ENCODE data around the gene ZNF564. TPM values are rescaled to one million over a fixed set of nuclear protein-coding genes. Genes with fewer than 3 reads are reported as not detected.
A peak's percentile ranks its signal among the peaks of the same experiment; 100 is the strongest.
"Not testable (repeated sequence)": the region's sequence is repeated elsewhere in the genome, so short reads cannot be mapped to it uniquely, and the experiment has no call there.

Gene ZNF564
- total RNA-seq, 1 donor from 2014 or later: 7.0 TPM

DNA sequence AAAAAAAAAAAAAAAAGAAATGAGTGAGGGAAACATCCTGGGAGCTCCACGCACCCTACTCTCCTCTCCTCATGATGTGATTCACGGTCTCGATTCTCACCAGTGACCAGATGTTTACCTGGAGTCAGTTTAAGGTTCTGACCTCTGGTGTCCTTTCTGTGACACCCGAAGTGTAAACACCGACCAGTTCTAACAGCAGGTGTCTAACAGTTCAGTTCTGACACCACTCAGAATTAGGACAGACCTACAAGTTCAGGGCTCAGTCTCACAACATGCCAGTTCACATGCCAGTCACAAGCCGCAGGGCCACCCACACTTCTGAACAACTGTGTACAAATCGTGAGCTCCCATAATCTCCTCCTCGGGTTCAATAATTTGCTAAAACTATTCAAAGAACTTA is 6.0 kb downstream of the ZNF564 start:
- intact Hi-C loops (cut with micrococcal nuclease): no loop called here
- no peak for DNase-seq
- peaks cover 75% of the 10 kb centered on the region for H3K36me3 Mint-ChIP-seq (ENCODE audit: low read depth)
- H3K4me3 Mint-ChIP-seq: no peak overlapping the region
- peaks cover 31% of the 10 kb centered on the region for H3K9me3 Mint-ChIP-seq
- peaks cover 27% of the 10 kb centered on the region for H3K4me1 Mint-ChIP-seq
- H3K27ac Mint-ChIP-seq: no peak overlapping the region
- H3K27me3 Mint-ChIP-seq: no peaks in the 10 kb centered on the region

DNA sequence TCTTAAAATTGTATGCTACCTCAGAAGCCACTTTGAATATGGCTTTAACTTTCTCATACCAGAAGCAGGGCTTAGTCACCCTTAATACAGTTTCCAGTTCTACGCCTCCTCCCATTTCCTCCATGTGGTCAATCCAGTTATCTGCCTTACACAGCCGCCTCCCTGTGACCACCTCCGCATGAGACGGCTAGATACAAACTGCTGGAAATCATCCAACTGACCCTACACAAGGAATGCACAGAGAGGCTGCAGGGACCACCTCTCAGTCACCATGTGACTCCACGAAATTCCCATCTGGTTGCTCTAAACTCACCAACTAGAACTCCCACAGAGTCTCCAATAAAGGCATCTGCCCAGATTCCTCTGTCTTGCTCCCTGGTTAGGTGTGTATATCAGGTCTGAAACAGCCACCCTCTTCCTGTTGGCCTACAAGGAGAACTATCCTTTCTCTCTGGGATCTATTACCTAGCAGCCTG is 6.8 kb downstream of the ZNF564 start:
- Mint-ChIP-seq H3K36me3 (ENCODE audit: low read depth) (peaks cover 80% of the 10 kb centered on the region), H3K27ac (no peak overlapping the region)

DNA sequence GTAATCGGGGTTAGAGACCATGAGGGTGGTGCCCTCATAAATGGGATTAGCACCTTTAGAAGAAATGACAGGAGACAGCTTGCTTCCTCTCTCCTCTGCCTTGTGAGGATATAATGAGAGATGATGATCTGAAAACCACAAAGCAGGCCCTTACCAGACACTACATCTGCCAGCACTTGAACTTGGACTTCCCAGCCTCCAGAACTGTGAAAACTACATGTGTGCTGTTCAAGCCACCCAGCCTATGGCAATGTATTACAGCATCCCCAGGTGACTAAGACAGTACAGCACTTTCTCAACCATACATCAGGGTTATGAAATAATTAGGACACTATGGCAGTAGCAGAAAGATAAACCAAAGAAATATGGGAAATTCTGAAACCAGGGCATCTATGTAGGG is 7.4 kb downstream of the ZNF564 start:
- no peak for DNase-seq
- H3K9me3 Mint-ChIP-seq: peaks cover 27% of the 10 kb centered on the region
- H3K4me1 Mint-ChIP-seq: peaks cover 19% of the 10 kb centered on the region
- no peak overlapping the region for H3K27ac Mint-ChIP-seq
- no peak overlapping the region for H3K4me3 Mint-ChIP-seq
- H3K27me3 Mint-ChIP-seq: no peaks in the 10 kb centered on the region
- peaks cover 77% of the 10 kb centered on the region for H3K36me3 Mint-ChIP-seq (ENCODE audit: low read depth)
- intact Hi-C loops (cut with micrococcal nuclease): no loop called here

More for the DNA sequence above, 6.8 kb downstream of the ZNF564 start:
- intact Hi-C loops (cut with micrococcal nuclease): no loop called here
- Mint-ChIP-seq H3K4me3 (no peak overlapping the region), H3K4me1 (peaks cover 23% of the 10 kb centered on the region), H3K9me3 (peaks cover 31% of the 10 kb centered on the region), H3K27me3 (no peaks in the 10 kb centered on the region)
- no peak for DNase-seq

DNA sequence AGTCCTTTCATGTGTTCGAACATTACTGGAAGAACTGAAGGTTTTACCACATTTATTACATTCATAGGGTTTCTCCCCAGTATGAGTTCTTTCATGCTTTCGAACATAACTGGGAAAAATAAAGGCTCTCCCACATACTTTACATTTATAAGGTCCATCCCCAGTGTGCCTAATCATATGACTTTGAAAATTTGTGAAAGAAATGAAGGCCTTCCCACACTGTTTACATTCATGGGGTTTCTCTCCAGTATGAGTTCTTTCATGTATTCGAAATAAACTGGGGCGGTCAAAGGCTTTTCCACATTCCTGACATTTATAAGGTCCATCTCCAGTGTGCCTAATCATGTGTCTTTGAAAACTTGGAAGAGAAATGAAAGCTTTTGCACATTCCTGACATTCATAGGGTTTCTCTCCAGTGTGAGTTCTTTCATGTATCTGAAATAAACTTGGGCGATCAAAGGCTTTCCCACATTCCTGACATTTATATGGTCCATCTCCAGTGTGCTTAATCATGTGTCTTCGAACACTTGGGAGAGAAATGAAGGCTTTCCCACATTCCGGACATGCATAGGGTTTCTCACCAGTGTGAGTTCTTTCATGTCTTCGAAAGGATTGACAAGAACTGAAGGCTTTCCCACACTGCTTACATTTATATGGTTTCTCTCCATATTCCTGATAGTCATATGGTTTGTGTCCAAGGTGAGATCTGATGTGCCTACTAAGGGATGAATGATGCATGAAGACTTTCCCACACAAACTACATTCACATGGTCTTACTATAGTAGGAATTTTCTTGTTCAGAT is 24.0 kb downstream of the ZNF564 start:
- intact Hi-C loops (cut with micrococcal nuclease): no loop called here
- Mint-ChIP-seq H3K36me3 (ENCODE audit: low read depth) (peaks cover 85% of the 10 kb centered on the region), H3K4me1 (no peaks in the 10 kb centered on the region), H3K9me3 (peaks cover 24% of the 10 kb centered on the region), H3K27ac (no peak overlapping the region), H3K27me3 (no peaks in the 10 kb centered on the region), H3K4me3 (no peak overlapping the region)
- DNase-seq: peak; percentile 59

DNA sequence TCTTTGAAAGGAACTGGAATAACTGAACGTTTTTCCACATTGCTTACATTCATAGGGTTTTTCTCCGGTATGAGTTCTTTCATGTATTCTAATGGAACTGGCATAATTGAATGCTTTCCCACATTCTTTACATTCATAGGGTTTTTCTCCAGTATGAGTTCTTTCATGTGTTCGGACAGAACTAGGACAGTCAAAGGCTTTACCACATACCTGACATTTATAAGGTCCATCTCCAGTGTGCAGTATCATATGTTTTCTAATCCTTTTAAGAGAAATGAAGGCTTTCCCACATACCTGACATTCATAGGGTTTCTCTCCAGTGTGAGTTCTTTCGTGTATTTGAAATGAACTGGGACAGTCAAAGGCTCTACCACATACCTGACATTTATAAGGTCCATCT is 24.7 kb downstream of the ZNF564 start:
- Mint-ChIP-seq H3K4me3 (no peak overlapping the region), H3K36me3 (ENCODE audit: low read depth) (peaks cover 86% of the 10 kb centered on the region), H3K27ac (no peak overlapping the region), H3K9me3 (peaks cover 30% of the 10 kb centered on the region), H3K4me1 (no peaks in the 10 kb centered on the region), H3K27me3 (no peaks in the 10 kb centered on the region)
- DNase-seq: no peak
- intact Hi-C loops (cut with micrococcal nuclease): no loop called here

DNA sequence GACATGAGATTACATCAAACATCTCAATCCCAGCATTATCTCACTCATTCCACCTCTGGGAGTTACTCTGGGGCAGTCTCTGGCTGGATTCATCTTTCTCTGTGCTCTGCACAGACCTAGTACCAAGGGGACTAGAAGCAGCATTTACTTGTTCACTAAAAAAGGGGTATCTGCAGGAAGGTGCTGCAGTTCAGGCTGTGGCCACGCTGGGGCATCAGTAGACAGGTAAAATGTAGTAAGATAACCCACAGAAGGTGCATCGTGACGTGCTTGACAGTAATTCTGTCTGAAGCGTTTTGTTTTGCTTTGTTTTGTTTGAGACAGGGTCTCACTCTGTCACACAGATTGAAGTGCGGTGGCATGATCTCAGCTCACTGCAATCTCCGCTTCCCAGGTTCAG is 29.3 kb downstream of the ZNF564 start:
- H3K9me3 Mint-ChIP-seq: peaks cover 33% of the 10 kb centered on the region

DNA sequence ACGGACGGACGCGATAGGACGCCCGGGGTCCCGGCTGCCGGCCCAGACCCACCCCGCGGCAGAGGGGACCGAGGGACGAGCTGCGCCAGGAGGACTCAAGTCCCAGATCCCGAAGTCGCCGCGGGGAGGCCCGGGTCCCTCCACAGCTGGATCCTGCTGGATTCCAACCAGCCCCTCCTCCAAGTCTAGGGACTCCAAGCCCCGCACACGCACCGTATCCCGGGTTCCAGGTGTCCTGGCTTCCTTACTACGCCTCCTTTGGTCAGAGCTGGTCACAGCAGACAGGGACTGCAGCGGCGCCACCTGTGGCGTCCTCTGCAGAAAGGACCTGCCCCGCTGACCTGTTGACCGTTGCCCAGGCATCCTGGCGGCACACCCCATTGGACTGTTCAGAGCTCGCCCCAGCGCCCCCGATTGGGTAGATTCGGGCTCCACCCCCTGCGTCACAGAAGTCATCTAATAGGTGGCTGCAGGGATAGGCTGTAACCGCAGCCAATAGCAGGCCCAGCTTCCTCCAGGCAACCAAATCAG is 37.7 kb downstream of the ZNF564 start:
- Mint-ChIP-seq H3K27ac (no peak overlapping the region), H3K27me3 (no peaks in the 10 kb centered on the region), H3K4me1 (no peaks in the 10 kb centered on the region), H3K4me3 (no peak overlapping the region), H3K36me3 (ENCODE audit: low read depth) (peaks cover 9% of the 10 kb centered on the region), H3K9me3 (peaks cover 25% of the 10 kb centered on the region)
- intact Hi-C loops (cut with micrococcal nuclease): no loop called here
- no peak for DNase-seq

More for the DNA sequence above, 29.3 kb downstream of the ZNF564 start:
- Mint-ChIP-seq H3K27me3 (no peaks in the 10 kb centered on the region), H3K27ac (no peak overlapping the region), H3K36me3 (ENCODE audit: low read depth) (peaks cover 60% of the 10 kb centered on the region), H3K4me1 (no peaks in the 10 kb centered on the region), H3K4me3 (no peak overlapping the region)
- DNase-seq: no peak
- intact Hi-C loops (cut with micrococcal nuclease): no loop called here

DNA sequence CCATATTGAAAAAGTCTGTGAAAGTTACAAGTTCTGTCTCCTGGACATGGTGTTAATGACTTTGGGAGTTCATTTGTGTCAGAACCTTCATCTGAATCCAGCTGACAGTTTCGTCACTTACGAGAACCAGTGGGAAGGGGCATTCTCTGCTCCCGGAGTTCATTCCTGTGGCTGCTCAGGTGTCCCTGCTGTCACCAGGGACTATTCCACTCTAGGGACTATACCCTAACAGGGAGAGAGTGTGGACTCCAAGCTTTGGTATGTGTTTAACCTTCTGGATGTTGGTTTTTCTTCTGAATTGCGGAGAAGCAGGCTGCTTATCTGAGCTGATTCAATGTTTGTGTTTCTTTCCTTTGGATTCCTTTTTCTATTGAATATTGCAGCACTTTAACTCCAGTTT is 54.2 kb downstream of the ZNF564 start:
- intact Hi-C loops (cut with micrococcal nuclease): loop anchor here (5.0 kb wide), 2 partner anchors 55 to 95 kb away; partner anchors contain the start of genes ZNF564 and ZNF799

DNA sequence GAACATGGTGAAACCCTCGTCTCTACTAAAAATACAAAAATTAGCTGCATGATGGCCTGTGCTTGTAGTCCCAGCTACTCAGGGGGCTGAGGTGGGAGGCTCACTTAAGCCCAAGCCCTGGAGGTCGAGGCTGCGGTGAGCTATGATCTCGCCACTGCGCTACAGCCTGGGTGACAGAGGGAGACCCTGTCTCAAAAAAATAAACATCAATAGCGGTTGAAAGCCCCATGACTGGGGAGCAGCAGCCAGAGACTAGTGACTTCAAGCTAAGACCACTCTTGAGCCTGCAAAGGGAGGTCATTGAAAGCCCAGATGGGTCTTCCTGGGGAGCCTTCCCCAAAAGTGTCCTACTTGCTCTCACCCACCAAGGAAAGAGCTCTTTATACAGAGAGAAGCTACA is 54.8 kb downstream of the ZNF564 start:
- peaks cover 8% of the 10 kb centered on the region for H3K9me3 Mint-ChIP-seq
- peaks cover 11% of the 10 kb centered on the region for H3K4me1 Mint-ChIP-seq
- peak overlapping the region; percentile 83 for H3K4me3 Mint-ChIP-seq
- no peak overlapping the region for H3K27ac Mint-ChIP-seq
- DNase-seq: no peak
- no peaks in the 10 kb centered on the region for H3K27me3 Mint-ChIP-seq
- intact Hi-C loops (cut with micrococcal nuclease): loop anchor here (5.0 kb wide), 2 partner anchors 56 to 94 kb away; partner anchors contain the start of genes ZNF564 and ZNF799
- H3K36me3 Mint-ChIP-seq (ENCODE audit: low read depth): peaks cover 1% of the 10 kb centered on the region

More for the DNA sequence above, 54.2 kb downstream of the ZNF564 start:
- no peaks in the 10 kb centered on the region for H3K27me3 Mint-ChIP-seq
- peaks cover 11% of the 10 kb centered on the region for H3K4me1 Mint-ChIP-seq
- DNase-seq: no peak
- no peak overlapping the region for H3K4me3 Mint-ChIP-seq
- H3K27ac Mint-ChIP-seq: no peak overlapping the region
- H3K9me3 Mint-ChIP-seq: peaks cover 6% of the 10 kb centered on the region
- H3K36me3 Mint-ChIP-seq (ENCODE audit: low read depth): peaks cover 1% of the 10 kb centered on the region

DNA sequence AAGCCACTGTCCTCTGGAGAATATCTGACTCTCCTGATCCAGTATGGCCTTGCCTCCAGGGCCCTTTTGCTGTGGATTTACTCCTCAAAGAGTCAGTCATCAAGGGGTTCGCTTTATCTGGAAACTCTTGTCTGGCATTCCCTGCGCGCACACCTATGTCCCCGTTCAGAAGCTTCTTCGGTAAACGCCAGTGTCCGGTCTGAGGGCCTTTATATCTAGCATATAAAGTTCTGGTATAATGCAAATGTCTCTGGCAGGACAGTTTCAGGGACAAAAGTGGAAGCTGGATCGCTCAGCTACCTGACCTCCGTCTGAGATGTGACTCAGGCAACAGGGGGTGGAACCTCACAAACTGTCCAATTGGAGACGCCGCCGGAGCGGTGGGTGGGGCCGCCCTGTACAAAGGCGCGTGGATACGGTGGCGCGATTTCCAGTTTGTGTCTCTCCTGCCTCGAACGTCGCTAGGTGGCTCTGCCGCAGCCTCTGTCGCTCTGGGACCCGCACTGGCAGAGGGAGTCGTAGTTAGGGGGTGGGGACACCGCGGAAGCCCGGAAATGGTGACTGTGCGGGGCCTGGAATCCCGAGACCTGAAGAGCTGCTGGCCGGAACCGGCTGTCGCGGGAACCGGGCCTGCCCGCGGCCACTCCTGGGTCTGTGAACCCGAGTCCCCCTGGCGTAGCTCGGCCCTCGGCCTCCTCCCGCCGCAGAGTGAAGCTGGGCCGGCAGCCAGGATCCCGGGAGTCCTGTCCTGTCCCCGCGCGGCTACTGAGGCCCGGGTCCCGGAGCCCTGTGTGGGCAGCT is 56.1 kb downstream of the ZNF564 start:
- intact Hi-C loops (cut with micrococcal nuclease): loop anchor here (1.0 to 5.0 kb wide), 4 partner anchors 11 to 93 kb away; partner anchors contain the start of genes ZNF443, ZNF564, ZNF709 and ZNF799
- peaks cover 1% of the 10 kb centered on the region for H3K36me3 Mint-ChIP-seq (ENCODE audit: low read depth)
- H3K27ac Mint-ChIP-seq: peak overlapping the region; percentile 79

DNA sequence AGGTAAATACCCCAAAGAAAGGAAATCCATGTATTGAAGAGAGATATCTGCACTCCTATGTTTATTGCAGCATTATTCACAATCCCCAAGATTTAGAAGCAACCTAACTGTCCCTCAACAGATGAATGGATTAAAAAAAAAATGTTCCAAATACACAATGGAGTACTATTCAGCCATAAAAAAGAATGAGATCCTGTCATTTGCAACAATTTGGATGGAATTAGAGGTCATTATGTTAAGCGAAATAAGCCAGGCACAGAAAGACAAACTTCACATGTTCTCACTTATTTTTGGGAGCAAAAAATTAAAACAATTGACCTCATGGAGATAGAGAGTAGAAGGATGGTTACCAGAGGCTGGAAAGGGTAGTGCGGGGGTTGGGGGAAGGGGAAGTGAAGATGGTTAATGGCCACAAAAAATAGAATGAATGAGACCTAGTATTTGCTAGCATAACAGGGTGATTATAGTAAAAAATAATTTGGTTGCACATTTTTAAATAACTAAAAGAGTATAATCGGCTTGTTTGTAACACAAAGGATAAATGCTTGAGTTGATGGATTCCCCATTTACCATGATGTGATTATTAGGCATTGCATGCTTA is 56.9 kb downstream of the ZNF564 start:
- intact Hi-C loops (cut with micrococcal nuclease): no loop called here

More for the DNA sequence above, 56.1 kb downstream of the ZNF564 start:
- Mint-ChIP-seq H3K4me3 (peak overlapping the region; percentile 83), H3K27me3 (no peaks in the 10 kb centered on the region), H3K4me1 (peaks cover 11% of the 10 kb centered on the region), H3K9me3 (peaks cover 10% of the 10 kb centered on the region)
- DNase-seq: peak; percentile 95

DNA sequence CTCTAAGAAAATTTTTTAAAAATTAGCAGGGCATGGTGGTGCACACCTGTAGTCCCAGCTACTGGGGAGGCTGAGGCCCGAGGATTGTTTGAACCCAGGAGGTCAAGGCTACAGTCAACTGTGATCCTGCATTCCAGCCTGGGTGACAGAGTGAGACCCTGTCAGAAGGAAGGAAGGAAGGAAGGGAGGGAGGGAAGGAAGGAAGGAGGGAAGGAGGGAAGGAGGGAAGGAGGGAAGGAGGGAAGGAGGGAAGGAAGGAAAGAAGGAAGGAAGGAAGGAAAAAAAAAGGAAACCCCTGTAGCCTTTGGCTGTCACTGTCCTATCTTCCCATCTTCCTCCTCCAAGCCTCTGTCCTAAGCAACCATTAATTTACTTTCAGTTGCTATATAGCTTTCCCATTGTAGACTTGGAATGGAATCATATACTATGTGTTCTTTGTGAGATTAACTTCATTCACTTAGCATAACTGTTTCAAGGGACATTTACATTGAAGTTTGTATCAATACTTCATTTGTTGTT is 65.0 kb downstream of the ZNF564 start:
- H3K4me1 Mint-ChIP-seq: peaks cover 22% of the 10 kb centered on the region
- intact Hi-C loops (cut with micrococcal nuclease); H3K9me3 Mint-ChIP-seq; H3K4me3 Mint-ChIP-seq; H3K27ac Mint-ChIP-seq; H3K27me3 Mint-ChIP-seq; DNase-seq; H3K36me3 Mint-ChIP-seq (ENCODE audit: low read depth): not testable (repeated sequence)

More for the DNA sequence above, 56.9 kb downstream of the ZNF564 start:
- no peak for DNase-seq
- Mint-ChIP-seq H3K36me3 (ENCODE audit: low read depth) (peaks cover 1% of the 10 kb centered on the region), H3K4me1 (peaks cover 11% of the 10 kb centered on the region), H3K27me3 (no peaks in the 10 kb centered on the region), H3K4me3 (peak overlapping the region; percentile 51), H3K9me3 (peaks cover 11% of the 10 kb centered on the region), H3K27ac (no peak overlapping the region)

DNA sequence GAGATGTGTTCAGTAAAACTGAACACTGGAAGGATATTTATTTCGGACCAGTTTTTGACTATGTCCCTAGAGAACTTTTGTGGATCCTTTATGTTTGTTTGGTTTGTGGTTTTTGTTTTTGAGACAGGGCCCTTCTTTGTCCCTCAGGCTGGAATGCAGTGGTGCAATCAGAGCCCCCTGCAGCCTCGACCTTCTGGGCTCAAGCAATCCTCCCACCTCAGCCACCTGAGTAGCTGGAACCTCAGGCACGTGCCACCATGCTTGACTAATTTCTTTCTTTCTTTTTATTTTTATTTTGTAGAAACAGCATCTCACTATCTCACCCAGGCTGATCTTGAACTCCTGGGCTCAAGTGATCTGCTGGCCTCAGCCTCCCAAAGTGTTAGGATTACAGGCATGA is 65.7 kb downstream of the ZNF564 start:
- peak overlapping the region; percentile 93 for H3K4me3 Mint-ChIP-seq
- peaks cover 2% of the 10 kb centered on the region for H3K36me3 Mint-ChIP-seq (ENCODE audit: low read depth)
- H3K27me3 Mint-ChIP-seq: no peaks in the 10 kb centered on the region
- peaks cover 7% of the 10 kb centered on the region for H3K9me3 Mint-ChIP-seq
- peaks cover 22% of the 10 kb centered on the region for H3K4me1 Mint-ChIP-seq
- H3K27ac Mint-ChIP-seq: no peak overlapping the region
- no peak for DNase-seq
- intact Hi-C loops (cut with micrococcal nuclease): no loop called here

All from activated CD4-positive, alpha-beta T cell treated with anti-CD3 and anti-CD28 coated beads, Interleukin-2, amount 10 ng/mL, durations not matched to agents 24 days and 14 days (primary cell).